ENCODE measurements around the gene PRSS58.

Gene PRSS58

GRCh38 chr7:142249918-142250317 lies 7.9 kb downstream of the PRSS58 start:
- H3K27me3 Mint-ChIP-seq: peaks cover 5% of the 10 kb centered on the region
- H3K36me3 Mint-ChIP-seq: no peaks in the 10 kb centered on the region

GRCh38 chr7:142248166-142249160 lies 9.4 kb downstream of the PRSS58 start:
- Mint-ChIP-seq H3K27ac (no peak overlapping the region), H3K4me1 (ENCODE audit: low read depth) (no peaks in the 10 kb centered on the region), H3K27me3 (peaks cover 5% of the 10 kb centered on the region), H3K36me3 (no peaks in the 10 kb centered on the region), H3K4me3 (no peak overlapping the region), H3K9me3 (ENCODE audit: low read depth) (no peaks in the 10 kb centered on the region)

More at GRCh38 chr7:142249918-142250317, 7.9 kb downstream of the PRSS58 start:
- H3K4me1 Mint-ChIP-seq (ENCODE audit: low read depth): no peaks in the 10 kb centered on the region
- no peak overlapping the region for H3K27ac Mint-ChIP-seq
- H3K9me3 Mint-ChIP-seq (ENCODE audit: low read depth): no peaks in the 10 kb centered on the region
- H3K4me3 Mint-ChIP-seq: no peak overlapping the region

- no peaks in the 10 kb centered on the region for H3K36me3 Mint-ChIP-seq
- H3K27ac Mint-ChIP-seq: no peak overlapping the region
- peaks cover 6% of the 10 kb centered on the region for H3K27me3 Mint-ChIP-seq
- H3K9me3 Mint-ChIP-seq (ENCODE audit: low read depth): no peaks in the 10 kb centered on the region
- H3K4me3 Mint-ChIP-seq: no peak overlapping the region
- H3K4me1 Mint-ChIP-seq (ENCODE audit: low read depth): no peaks in the 10 kb centered on the region
These were observed 14.0 kb downstream of the PRSS58 start for GRCh38 chr7:142243823-142244222.

GRCh38 chr7:142240546-142240945 lies 17.3 kb downstream of the PRSS58 start:
- no peak overlapping the region for H3K27ac Mint-ChIP-seq

GRCh38 chr7:142231716-142232115 lies 26.1 kb downstream of the PRSS58 start:
- Mint-ChIP-seq H3K9me3 (ENCODE audit: low read depth) (no peaks in the 10 kb centered on the region), H3K27ac (no peak overlapping the region), H3K4me3 (no peak overlapping the region), H3K27me3 (peaks cover 10% of the 10 kb centered on the region), H3K36me3 (no peaks in the 10 kb centered on the region), H3K4me1 (ENCODE audit: low read depth) (no peaks in the 10 kb centered on the region)

More at GRCh38 chr7:142240546-142240945, 17.3 kb downstream of the PRSS58 start:
- Mint-ChIP-seq H3K9me3 (ENCODE audit: low read depth) (no peaks in the 10 kb centered on the region), H3K4me3 (no peak overlapping the region), H3K36me3 (no peaks in the 10 kb centered on the region), H3K4me1 (ENCODE audit: low read depth) (no peaks in the 10 kb centered on the region), H3K27me3 (peaks cover 4% of the 10 kb centered on the region)

GRCh38 chr7:142228537-142229104 lies 29.2 kb downstream of the PRSS58 start:
- H3K9me3 Mint-ChIP-seq (ENCODE audit: low read depth): no peaks in the 10 kb centered on the region
- H3K4me1 Mint-ChIP-seq (ENCODE audit: low read depth): no peaks in the 10 kb centered on the region
- H3K4me3 Mint-ChIP-seq: no peak overlapping the region
- H3K36me3 Mint-ChIP-seq: no peaks in the 10 kb centered on the region
- peaks cover 11% of the 10 kb centered on the region for H3K27me3 Mint-ChIP-seq
- H3K27ac Mint-ChIP-seq: no peak overlapping the region
